Stimulated activated CD8-positive, alpha-beta memory T cell treated with anti-CD3 and anti-CD28 coated beads, Interleukin-4, amount 100 ng/mL, for 1 hour (primary cell): Measurements from ENCODE around the gene CFAP161.

Experiments used
- DNase-seq, 2 donors: peaks; one replicate each; pipeline ENCODE4 v3.0.0-alpha.2; 2020; ENCODE audit warnings: low read depth in 2 of 2, low spot score in 1 of 2

CFAP161 gene

GRCh38 chr15:81182031-81182755, 48.1 kb downstream of the CFAP161 start:
- no peak for DNase-seq

GRCh38 chr15:81182756-81183438, 48.8 kb downstream of the CFAP161 start:
- no peak for DNase-seq

DNA sequence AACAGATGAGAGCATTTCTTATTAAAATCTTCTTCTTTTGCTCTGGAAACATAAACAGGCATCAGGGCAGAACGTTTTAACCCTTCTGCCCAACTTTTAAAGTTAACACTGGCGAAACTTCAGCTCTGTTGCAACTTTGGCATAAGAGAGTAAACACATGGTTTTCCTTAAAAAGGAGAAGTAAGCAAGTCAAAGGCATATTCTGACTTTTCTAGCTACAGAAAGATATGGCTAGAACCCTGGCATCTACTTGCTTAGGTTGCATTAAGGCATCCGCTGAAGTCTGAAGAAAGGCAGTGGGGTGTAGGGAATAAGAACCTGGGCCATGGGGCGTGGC, 49.3 kb downstream of the CFAP161 start:
- no peak for DNase-seq

GRCh38 chr15:81184188-81184587, 50.1 kb downstream of the CFAP161 start:
- DNase-seq: no peak

GRCh38 chr15:81185631-81186295, 51.7 kb downstream of the CFAP161 start:
- DNase-seq: no peak

GRCh38 chr15:81188354-81188753, 54.3 kb downstream of the CFAP161 start:
- no peak for DNase-seq

- no peak for DNase-seq
These were observed 55.7 kb downstream of the CFAP161 start for GRCh38 chr15:81189583-81190283.

- no peak for DNase-seq
These were observed 56.9 kb downstream of the CFAP161 start for GRCh38 chr15:81190922-81191507.

DNA sequence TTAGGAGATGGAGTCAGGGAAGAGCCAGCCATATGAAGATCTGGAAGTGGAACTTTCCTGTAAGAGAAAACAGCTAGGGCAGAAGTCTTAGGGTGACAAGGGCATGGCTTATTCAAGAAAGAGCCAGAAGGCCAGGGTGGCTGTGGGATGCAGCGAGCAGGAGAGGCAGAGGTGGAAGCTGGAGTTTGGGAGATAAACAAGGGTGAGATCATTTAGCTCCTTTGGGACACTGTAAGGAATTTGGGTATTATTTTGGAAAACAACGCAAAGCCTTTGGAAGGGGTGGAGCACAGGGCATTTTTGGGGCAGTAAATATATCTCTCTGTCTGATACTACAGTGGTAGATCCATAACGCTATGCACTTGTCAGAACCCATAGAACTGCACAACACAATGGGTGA, 57.6 kb downstream of the CFAP161 start:
- no peak for DNase-seq

DNA sequence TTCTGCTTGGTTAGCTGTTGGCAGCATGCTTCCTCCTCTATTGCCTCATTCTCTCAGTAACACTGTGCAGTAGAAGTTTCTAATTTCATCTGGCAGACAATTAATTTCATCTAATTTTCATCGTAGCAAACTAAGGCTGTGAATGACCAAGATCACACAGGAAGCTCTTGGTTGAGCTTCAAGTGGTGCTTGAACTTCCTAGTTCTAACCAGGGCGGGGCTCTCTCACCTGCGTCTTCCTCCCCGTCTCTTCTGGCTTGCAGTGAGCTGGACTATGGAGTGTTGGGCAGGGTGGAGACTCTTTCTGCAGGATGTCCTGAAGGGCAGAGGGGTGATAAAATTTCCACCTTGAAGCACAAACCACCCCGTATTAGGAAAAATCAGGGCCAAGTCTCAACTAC, 60.7 kb downstream of the CFAP161 start:
- no peak for DNase-seq

DNA sequence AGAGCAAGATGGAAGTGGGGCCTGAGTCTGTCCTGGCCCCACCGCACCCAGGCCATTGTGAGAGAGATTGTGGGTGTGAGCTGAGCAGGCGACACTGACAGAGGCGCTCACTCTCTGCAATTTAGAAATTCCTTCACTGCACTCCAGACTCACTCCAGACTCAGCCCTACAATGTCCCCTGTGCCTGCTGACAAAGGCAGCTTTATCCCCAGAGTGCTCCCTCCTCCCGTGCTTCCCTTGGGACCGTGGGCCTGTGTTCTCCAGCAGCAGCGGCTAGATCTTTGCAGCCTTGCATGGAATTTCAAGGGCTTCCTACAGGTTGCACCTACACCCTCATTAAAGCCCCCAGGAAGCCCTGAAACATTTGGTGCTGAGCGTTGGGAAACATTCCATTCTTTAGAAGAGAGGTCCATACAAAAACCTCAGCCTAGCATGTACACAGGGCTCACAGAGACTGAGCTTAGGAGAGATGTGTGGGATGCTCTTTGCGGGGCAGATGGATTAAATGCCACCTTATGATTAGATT, 61.3 kb downstream of the CFAP161 start:
- DNase-seq: no peak

GRCh38 chr15:81196576-81197254, 62.6 kb downstream of the CFAP161 start, which contains the start of gene IL16:
TSS of gene IL16 (plus strand) at chr15:81196879. CDS start at chr15:81225400, 28,521 bp downstream.
- no peak for DNase-seq

- DNase-seq: no peak
These were observed 63.2 kb downstream of the CFAP161 start for GRCh38 chr15:81197255-81197630.

GRCh38 chr15:81197688-81198281, 63.7 kb downstream of the CFAP161 start:
- DNase-seq: no peak
